ENCODE results near the gene TMEM9B. TPM values are rescaled to one million over a fixed set of nuclear protein-coding genes. Genes with fewer than 3 reads are reported as not detected.

The TMEM9B gene
- total and polyA plus RNA-seq, 9 of the 15 experiments (the other 6 are each of a cell fraction or from before 2014, with no cell fraction given): 7.7 to 20.0 (median 14.0) TPM

DNA sequence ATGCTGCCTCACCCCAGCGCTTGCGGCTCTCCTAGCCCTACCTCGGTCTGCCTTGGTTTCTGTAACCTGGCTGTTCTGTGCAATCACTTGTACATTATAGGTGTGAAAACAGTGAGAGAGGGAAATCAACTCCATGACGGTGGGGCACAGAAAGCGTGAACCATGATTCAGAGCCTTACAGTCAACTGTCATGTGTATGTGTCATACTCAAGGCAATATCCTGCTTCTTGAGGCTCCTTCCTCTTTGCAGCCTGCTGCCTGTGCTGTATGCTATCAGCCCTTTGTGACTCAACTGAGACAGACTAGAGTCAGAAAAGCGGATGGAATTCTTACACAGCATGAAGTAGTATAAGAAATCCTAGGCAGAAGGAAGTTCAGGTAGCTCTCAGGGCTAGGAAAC lies 37.5 kb upstream of the TMEM9B start (continued):
- TF ChIP-seq JUN (IDR thresholded peaks at IDR 0.05; ENCODE audit: borderline replicate concordance, low read depth, low read length) (peak; percentile 77), JUN (CRISPR knock-in tag; IDR thresholded peaks at IDR 0.05; ENCODE audit: borderline replicate concordance) (no peak), CTBP1 (IDR thresholded peaks at IDR 0.05; ENCODE audit: borderline replicate concordance) (peak; percentile 41; the same call in 1 of the 2 replicates), MNT (conservative IDR thresholded peaks at IDR 0.05) (peak; percentile 3 to 36; a peak in 1 of 4 replicates), ETV1 (tag; conservative IDR thresholded peaks at IDR 0.05; ENCODE audit: low read depth) (no peak), KHSRP (IDR thresholded peaks at IDR 0.05) (no peak), NFIC (IDR thresholded peaks at IDR 0.05) (no peak), SETDB1 (IDR thresholded peaks at IDR 0.05; ENCODE audit: low read length) (no peak), SRSF7 (optimal IDR thresholded peaks at IDR 0.05; ENCODE audit: low read depth, low read length) (no peak), MTA1 (IDR thresholded peaks at IDR 0.05; ENCODE audit: borderline replicate concordance) (no peak), MTA2 (IDR thresholded peaks at IDR 0.05; ENCODE audit: low read depth) (no peak), CBFA2T3 (IDR thresholded peaks at IDR 0.05) (no peak), RBM15 (IDR thresholded peaks at IDR 0.05; ENCODE audit: insufficient read depth, low read length) (no peak), ZNF589 (CRISPR knock-in tag; IDR thresholded peaks at IDR 0.05; ENCODE audit: low read depth) (0 out of 2 replicates have a peak, but pooled peaks have one; percentile 47), PCBP1 (IDR thresholded peaks at IDR 0.05; ENCODE audit: low read depth, low read length, poor library complexity, severe bottlenecking) (no peak), ZNF695 (CRISPR knock-in tag; IDR thresholded peaks at IDR 0.05) (no peak), HCFC1 (IDR thresholded peaks at IDR 0.05; ENCODE audit: low read depth, low read length) (no peak), MEIS2 (IDR thresholded peaks at IDR 0.05; ENCODE audit: partially characterized antibody) (peak; percentile 54), EP300 (IDR thresholded peaks at IDR 0.05; ENCODE audit: low read length) (no peak; the same call in 1 of the 2 replicates), ZNF764 (CRISPR knock-in tag; IDR thresholded peaks at IDR 0.05; ENCODE audit: low read depth) (no peak), MAZ (CRISPR knock-in tag; conservative IDR thresholded peaks at IDR 0.05 in 1 of 2, IDR thresholded peaks at IDR 0.05 in 1 of 2) (peak; percentile 36 to 45; a peak in 2 of 4 replicates)
- TF ChIP-seq, protein P1, sequence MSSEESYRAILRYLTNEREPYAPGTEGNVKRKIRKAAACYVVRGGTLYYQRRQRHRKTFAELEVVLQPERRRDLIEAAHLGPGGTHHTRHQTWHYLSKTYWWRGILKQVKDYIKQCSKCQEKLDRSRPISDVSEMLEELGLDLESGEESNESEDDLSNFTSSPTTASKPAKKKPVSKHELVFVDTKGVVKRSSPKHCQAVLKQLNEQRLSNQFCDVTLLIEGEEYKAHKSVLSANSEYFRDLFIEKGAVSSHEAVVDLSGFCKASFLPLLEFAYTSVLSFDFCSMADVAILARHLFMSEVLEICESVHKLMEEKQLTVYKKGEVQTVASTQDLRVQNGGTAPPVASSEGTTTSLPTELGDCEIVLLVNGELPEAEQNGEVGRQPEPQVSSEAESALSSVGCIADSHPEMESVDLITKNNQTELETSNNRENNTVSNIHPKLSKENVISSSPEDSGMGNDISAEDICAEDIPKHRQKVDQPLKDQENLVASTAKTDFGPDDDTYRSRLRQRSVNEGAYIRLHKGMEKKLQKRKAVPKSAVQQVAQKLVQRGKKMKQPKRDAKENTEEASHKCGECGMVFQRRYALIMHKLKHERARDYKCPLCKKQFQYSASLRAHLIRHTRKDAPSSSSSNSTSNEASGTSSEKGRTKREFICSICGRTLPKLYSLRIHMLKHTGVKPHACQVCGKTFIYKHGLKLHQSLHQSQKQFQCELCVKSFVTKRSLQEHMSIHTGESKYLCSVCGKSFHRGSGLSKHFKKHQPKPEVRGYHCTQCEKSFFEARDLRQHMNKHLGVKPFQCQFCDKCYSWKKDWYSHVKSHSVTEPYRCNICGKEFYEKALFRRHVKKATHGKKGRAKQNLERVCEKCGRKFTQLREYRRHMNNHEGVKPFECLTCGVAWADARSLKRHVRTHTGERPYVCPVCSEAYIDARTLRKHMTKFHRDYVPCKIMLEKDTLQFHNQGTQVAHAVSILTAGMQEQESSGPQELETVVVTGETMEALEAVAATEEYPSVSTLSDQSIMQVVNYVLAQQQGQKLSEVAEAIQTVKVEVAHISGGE (CRISPR knock-in tag; IDR thresholded peaks at IDR 0.05): no peak
- TF ChIP-seq, protein P2, sequence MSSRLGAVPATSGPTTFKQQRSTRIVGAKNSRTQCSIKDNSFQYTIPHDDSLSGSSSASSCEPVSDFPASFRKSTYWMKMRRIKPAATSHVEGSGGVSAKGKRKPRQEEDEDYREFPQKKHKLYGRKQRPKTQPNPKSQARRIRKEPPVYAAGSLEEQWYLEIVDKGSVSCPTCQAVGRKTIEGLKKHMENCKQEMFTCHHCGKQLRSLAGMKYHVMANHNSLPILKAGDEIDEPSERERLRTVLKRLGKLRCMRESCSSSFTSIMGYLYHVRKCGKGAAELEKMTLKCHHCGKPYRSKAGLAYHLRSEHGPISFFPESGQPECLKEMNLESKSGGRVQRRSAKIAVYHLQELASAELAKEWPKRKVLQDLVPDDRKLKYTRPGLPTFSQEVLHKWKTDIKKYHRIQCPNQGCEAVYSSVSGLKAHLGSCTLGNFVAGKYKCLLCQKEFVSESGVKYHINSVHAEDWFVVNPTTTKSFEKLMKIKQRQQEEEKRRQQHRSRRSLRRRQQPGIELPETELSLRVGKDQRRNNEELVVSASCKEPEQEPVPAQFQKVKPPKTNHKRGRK (tag; IDR thresholded peaks at IDR 0.05): no peak
- TF ChIP-seq, protein P3, sequence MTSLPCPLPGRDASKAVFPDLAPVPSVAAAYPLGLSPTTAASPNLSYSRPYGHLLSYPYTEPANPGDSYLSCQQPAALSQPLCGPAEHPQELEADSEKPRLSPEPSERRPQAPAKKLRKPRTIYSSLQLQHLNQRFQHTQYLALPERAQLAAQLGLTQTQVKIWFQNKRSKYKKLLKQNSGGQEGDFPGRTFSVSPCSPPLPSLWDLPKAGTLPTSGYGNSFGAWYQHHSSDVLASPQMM (CRISPR knock-in tag; IDR thresholded peaks at IDR 0.05): no peak

Measured in K562 (cell line).